IPS DF 4.7 (cell line): ENCODE measurements around the gene HOXC11.

Experiments used
- DNase-seq: peaks from one replicate; pipeline ENCODE4 v3.0.0-alpha.2; 2013; ENCODE audit warnings: low spot score; ENCODE audit errors: extremely low read depth

The HOXC11 gene

DNA sequence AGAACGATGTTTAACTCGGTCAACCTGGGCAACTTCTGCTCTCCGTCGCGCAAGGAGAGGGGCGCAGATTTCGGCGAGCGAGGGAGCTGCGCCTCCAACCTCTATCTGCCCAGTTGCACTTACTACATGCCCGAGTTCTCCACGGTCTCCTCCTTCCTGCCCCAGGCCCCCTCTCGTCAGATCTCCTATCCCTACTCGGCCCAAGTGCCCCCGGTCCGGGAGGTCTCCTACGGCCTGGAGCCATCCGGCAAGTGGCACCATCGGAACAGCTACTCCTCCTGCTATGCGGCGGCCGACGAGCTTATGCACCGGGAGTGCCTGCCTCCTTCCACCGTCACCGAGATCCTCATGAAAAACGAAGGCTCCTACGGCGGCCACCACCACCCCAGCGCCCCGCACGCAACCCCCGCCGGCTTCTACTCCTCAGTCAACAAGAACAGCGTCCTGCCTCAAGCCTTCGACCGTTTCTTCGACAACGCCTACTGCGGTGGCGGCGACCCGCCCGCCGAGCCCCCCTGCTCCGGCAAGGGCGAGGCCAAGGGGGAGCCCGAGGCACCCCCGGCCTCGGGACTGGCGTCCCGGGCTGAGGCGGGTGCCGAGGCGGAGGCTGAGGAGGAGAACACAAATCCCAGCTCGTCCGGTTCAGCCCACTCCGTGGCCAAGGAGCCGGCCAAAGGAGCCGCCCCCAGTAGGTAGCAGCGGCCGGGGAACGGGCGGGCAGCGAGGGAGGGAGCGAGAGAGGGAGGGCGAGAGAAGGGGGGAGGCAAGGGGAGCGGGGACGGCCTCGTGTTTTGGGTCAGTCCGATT is 513 bp downstream of the HOXC11 start:
- DNase-seq = no peak

DNA sequence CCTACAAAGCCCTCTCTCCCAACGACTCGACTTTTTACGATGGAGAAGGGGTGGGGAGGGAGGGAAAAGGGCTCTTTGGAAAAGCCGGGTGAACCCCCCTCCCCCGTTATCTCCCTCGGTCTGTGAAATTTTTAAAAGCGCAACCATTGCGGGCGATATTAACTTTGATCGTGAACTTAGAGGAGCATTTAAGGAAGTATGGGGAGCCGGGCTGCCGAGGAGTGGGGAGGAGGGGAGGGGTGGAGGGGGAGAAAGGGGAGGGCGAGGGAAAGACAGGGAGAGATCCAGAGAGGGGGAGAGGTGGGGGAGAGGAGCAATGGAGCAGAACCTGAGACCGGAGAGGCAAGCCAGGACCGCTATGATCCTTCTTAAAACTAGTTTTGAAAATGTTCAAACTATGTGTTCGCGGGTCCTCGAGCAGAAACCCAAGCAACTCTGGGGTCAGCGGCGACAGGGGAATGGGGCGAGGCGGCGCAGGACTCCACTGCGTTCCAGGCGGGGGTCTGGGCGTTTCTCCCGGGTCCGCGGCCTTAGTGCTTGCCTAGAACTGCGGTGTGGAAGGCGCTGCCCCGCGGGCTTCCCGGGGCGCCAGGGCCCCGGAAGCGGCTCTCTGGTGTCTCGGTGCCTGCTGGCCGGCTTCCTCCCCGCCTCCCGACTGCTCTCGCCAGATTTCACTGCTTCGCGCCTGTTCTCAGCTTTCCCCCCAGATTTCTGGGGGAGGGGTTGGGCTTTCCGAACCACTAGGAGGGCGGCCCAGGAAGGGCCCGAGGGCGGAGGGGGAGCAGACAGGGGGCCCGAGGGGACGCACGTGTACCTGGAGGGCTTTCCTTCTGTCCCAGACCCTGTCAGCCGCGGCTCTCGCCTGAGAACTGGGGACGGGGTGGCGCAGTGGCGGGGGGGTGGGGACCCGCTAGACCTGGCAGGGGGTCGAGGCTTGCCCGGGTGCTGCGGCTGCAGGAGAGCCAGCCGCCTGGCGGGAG is 1.4 kb downstream of the HOXC11 start, which contains the start of gene HOTAIR:
Gene HOTAIR (minus strand): TSS at position 871 of the 980 bp plus-strand sequence.
- DNase-seq = no peak

DNA sequence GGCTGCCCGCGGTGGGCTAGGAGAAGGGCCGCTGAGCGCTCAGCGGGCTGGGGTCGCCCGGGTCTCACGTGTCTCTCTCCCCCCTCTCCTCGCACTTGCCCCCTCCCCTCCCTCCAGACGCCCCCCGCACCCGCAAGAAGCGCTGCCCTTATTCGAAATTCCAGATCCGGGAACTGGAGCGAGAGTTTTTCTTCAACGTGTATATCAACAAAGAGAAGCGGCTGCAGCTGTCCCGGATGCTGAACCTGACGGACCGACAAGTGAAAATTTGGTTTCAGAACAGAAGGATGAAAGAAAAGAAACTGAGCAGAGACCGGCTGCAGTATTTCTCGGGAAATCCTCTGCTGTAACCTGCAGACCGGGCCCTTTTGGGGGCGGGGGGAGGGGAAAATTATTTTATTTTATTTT is 2.1 kb downstream of the HOXC11 start:
- no peak for DNase-seq

GRCh38 chr12:53975479-53976152 is 2.7 kb downstream of the HOXC11 start:
- no peak for DNase-seq

DNA sequence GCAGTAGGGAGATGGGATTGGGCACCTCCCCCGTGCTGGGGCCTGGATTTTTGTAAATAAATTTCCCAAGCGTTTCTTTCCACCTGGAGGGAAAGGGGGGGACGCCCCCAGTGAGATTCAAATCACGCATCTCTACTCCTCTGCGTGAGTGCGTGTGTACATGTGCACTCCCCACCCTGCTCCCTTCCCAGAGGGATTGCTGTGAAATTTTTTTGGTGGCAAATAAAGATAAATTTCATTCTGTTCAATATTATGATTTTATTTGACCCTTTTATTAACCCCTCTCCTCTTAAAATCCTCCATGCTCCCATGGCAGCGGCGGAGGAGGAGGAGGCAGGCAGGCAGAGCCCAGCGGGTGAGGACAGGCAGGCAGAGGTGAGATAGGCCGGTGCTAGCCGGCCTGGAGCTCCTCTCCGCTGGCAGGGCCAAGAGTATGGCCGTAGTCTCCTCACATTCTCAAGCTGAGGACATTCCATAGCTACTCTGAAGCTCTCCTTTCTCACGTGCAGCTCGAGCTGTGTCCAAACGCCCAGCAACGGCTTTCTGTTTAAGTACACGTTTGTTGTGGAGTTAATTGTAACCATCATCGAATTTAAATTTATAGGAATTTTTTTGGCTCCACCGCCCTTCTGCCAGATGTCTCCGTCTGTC is 3.4 kb downstream of the HOXC11 start:
- no peak for DNase-seq

GRCh38 chr12:53976823-53977595 is 4.1 kb downstream of the HOXC11 start:
- DNase-seq = no peak

DNA sequence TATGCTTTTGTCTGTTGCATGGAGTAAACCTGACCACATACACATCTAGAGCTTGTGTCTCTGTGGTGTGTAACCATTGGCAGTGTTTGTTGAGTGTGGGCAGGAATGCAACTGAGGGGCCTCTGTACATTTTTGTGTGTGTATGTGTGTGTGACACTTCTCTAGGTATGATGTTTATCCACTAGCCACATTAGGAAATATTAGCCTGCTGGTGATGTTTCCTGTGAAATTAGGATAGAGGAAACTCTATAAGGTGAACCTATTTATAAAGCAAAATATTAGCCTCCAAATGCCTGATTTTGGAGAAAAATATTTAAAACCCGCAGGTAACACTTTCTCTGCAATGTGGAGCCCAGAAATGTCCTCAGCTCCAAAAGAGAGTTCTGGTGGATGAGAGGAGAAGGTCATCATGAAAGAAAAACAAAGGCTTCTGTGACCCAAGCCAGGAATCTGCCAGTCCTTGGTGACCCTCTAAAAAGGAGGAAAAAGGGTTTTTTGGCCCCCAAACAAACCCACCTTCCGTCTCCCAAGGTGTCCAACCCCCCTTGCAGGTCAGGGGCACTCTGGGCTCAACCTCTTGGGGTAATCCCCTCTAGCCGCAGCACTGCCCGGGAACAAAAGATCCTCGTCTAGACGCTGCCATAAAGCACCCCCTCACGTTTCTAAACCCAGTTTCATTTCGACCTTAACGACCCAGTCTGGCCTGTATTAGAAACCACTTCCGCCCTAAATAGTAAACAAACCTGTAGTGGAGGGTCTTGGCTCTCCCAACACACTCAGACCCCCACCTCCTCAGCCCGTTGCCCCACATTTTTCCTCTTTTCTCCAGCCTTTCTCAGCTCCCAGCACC is 4.9 kb downstream of the HOXC11 start:
- no peak for DNase-seq

GRCh38 chr12:53978477-53979356 is 5.8 kb downstream of the HOXC11 start:
- no peak for DNase-seq

GRCh38 chr12:53980104-53980801 is 7.3 kb downstream of the HOXC11 start:
- DNase-seq = no peak

DNA sequence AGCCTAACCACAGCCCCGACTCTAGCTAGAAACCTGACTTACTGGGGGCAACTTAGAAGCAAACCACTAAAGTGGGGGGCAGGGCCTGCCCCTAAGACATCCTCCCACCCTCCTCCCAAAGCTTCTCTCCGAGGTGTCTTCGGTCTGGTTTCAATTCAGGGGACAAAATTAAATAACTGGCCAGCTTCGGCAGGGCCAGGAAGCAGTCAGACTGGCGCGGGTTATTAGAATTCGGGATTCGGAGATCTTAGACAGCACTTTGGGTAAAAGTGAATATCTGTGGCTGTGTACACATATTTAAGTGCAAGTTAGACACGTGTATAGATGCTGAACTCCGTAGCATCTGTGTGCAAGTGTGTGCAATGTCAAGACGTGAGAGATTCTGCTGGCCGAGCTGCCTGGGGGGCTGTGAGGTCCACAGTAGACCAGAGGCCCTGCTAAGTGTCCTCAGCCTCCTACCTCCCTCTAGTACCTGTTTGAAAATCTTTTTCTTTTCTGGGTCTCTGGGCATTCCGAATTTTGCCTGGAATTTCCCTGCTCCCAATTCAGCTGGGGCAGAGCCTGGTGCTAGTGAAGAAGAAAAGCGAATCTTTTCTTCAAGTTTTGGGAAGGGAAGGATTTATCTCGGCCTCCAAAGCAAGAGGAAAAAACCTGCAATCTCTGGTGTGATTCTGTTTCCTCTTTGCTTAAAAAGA is 8.0 kb downstream of the HOXC11 start:
- DNase-seq = no peak

- DNase-seq = no peak
Observed at GRCh38 chr12:53981634-53982565, 9.0 kb downstream of the HOXC11 start.

GRCh38 chr12:53982648-53983567 is 10.0 kb downstream of the HOXC11 start:
- DNase-seq = no peak

DNA sequence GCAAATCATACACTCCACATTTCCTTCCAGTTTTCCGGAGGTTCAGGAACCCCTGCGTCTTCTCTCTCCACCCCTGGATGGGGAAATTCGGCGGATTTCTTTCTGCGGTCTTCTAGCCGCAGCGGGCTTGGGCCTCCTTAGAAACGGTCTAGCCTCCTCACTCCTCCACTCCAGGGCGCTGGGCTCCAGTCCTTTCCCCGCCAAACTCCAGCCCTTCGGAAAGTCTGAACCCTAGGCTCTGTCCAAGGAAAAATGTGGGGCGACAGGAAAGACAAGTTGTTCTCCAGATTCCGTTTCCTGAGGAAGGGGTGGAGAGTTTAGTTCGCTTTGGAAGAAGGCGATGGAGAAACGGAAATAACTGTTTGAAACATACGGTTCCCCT is 10.6 kb downstream of the HOXC11 start:
- no peak for DNase-seq

- no peak for DNase-seq
Observed at GRCh38 chr12:53983950-53984572, 11.1 kb downstream of the HOXC11 start.
